GM19372 (cell line): ENCODE data around the gene MKLN1.
"Not testable (repeated sequence)": the region's sequence is repeated elsewhere in the genome, so short reads cannot be mapped to it uniquely, and the experiment has no call there.

Source experiments
- ATAC-seq: cut with Tn5 transposase; IDR thresholded peaks from one replicate; pipeline ENCODE4 v1.9.1; 2021; ENCODE audit warnings: mild to moderate bottlenecking, low read depth, moderate library complexity; ENCODE audit not compliant: unreplicated experiment

Gene MKLN1

DNA sequence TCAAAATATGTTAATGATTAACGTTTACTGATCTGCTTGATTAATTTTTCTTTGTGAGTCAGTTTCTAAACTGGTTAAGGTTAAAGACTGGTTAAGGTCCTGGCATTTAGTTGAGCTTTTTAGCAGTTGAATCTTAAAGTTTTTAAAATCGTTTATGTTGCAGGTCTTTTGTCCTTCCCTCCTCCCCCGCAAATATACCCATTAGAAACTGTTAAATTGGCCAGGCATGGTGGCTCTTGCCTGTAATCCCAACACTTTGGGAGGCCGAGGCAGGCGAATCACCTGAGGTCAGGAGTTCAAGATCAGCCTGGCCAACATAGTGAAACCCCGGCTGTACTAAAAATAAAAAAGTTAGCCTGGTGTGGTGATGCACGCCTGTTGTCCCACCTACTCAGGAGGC, 127.9 kb downstream of the MKLN1 start:
- ATAC-seq, result no peak

DNA sequence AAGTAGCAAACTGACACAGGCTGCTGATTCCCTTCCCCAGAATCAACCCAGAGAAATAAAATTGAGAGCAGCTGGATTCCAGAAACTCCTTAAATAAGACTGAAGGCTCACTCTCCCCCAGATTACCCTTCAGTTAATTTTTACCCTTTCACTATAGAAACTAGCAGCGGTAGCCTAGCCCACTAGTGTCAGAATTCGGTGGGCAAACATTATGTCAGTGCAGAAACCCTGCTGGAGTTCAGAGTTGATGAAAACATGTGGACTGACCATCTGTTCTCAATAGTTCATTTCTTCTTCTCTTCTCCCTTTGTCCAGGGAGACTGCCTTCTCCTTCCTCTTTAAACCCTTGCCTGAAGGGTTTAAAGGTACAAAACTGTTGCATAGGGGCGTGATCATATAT, 128.7 kb downstream of the MKLN1 start:
- no peak for ATAC-seq

DNA sequence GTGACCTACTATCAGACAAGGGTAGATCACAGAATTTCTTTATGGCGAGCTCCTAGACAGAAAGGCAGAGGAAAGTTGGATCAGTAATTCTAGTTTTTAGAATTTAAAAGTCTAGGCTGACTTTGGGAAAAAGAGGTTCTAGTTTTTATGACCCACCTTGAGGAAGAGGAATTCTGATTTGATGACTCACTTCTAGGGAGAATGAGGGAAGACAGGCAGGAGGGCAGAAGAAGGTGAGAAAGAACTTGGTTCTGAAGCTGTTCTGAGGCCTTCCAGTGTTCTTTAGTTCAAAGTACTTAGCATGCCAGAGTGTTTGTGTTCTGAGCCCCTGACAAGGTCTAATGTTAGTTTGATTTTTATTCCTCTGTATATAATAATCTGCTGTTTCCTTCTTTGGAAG, 131.6 kb downstream of the MKLN1 start:
- no peak for ATAC-seq

GRCh38 chr7:131462059-131462458, 134.4 kb downstream of the MKLN1 start:
- no peak for ATAC-seq

GRCh38 chr7:131462715-131463114, 135.0 kb downstream of the MKLN1 start:
- ATAC-seq, result not testable (repeated sequence)

GRCh38 chr7:131466735-131467365, 139.2 kb downstream of the MKLN1 start:
- ATAC-seq, result no peak

GRCh38 chr7:131467788-131468187, 140.1 kb downstream of the MKLN1 start:
- ATAC-seq, result no peak

- no peak for ATAC-seq
These were observed 143.8 kb downstream of the MKLN1 start for GRCh38 chr7:131471250-131472004.

- no peak for ATAC-seq
These were observed 149.1 kb downstream of the MKLN1 start for GRCh38 chr7:131476740-131477139.

- ATAC-seq, result no peak
These were observed 153.0 kb downstream of the MKLN1 start for GRCh38 chr7:131480384-131481315.

GRCh38 chr7:131482800-131483199, 155.1 kb downstream of the MKLN1 start:
- ATAC-seq, result no peak

GRCh38 chr7:131483586-131483985, 155.9 kb downstream of the MKLN1 start:
- no peak for ATAC-seq

DNA sequence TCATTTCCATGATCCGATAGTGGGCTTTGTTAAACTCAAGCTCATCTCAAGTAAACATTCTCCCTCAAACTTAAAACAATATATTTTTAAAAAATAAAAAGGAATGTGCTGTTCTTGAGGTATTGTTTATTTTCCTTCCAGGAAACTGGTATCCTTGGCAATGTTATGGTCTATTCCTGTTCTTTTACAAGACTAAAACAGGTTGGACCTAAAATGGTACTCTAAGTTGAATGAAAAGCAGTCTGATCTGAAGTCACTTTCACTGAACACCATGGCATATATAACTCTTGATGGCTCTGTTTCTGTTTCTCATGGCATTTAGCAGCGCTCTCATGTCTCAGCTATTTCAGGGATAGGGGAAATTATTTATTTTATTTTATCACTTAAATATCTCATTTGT, 158.7 kb downstream of the MKLN1 start:
- ATAC-seq, result no peak

- no peak for ATAC-seq
These were observed 159.5 kb downstream of the MKLN1 start for GRCh38 chr7:131487217-131487616.

DNA sequence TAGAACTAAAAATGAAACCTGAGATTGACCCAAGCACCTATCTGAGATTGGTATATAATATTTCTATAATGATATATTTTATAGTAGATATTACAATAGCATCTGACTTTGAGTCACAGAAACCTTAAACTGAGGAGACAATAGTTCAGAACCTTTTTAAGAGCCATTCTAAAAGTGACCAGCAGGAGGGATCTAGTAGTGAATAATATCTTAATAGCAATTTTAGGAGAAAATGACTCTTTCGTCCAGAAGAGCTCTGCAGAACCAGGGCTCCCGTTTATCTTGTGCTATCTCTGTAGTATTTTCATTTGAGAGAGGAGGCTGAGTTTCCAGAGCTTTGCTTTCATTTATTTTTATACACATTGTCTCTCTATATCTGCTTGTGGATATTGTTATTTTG, 160.7 kb downstream of the MKLN1 start:
- ATAC-seq, result no peak

DNA sequence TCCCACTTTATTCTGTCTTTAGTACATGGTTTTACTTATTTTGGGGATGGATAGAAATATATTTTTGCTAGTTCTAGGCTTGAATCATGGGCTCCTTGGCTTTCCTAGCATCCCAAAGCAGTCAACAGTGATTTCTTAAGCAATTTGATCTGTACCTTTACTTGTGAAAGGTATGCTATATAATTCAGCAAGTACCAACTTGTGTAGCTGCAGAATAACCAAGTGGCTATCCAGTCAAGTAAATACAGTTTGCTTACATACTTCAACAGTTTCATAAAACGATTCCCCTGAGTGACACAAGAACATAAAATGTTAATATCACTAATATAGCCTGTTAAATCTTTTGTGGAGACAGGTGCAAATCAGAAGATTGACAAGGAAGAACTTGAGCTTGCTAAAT, 161.5 kb downstream of the MKLN1 start:
- no peak for ATAC-seq

DNA sequence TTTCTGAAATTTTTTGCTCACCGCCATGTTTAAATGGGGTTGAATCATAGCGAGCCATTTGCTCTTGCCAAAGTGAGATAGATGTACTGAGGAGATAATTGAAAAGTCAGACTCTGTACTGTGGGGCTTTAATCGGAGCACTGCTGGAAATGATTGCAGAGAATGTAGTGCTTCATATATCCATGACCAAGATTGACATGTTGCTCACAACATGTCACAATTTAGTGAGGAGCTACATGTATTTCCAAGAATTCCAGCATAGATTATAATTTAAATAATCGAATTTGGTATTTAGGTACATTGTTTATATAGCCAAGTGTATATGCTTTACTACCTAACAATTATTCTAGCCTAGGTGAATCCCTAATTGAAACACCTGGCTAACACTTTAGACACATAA, 162.2 kb downstream of the MKLN1 start:
- ATAC-seq, result no peak

DNA sequence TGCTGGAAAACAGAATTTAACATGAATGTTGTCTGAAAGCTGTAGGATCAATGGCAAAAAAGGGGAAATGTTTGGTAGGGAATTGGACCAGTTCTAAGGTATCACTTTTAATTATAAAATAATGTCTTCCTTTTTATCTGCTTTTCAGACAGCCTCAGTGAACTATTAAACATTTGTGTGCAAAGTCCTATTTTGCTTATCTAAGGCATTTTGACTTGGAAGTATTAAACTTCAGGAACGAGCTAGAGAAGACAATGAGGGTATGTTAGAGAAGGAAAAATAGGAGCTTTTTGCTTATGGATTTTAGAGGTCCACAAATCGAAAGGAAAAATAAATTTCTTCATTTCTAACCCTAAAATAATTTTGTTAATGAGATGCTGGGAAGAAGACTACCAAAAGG, 165.4 kb downstream of the MKLN1 start:
- ATAC-seq, result no peak

DNA sequence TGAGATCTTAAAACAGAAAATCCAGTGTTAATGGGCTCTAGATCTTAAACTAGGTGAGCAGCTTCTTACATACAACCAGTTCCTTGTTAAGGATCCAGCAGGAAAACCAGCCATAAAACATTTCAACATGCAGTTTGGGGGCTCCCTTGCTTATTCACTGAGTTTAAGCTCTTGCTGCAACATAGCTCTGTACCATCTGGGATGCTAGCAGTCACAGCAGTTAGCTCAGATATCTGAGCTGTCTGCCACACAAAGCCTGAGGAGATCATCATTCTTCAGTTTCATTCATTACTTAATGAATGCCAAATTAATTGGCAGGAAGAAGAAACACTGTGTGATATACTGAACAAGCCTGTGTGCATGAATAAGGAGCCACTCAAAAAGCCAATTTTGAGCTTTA, 165.9 kb downstream of the MKLN1 start:
- ATAC-seq, result no peak

DNA sequence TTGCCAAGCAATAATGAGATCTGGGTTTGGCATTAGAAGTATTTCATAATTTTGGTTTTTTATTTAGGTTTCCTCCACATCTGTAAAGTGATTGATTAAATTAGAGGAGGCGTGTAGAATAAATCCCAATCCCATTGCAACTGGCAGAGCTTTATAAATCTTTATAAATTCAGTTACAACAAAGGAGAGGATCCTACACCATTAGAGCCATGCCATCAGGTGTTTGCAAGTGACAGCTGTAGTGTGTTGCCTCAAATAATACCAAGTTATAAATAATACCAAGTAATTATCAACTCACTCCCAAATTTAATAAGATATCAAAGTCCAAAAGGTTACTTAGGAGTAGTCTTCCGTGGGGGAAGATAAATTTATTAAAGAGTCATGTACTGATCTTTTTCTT, 166.5 kb downstream of the MKLN1 start:
- no peak for ATAC-seq
